Stimulated activated CD8-positive, alpha-beta memory T cell treated with anti-CD3 and anti-CD28 coated beads, Interleukin-12 subunit alpha, Interleukin-12 subunit beta, amount 100 ng/mL, for 24 hours (primary cell): ENCODE results near the gene ADGRG6.
"Not testable (repeated sequence)": the region's sequence is repeated elsewhere in the genome, so short reads cannot be mapped to it uniquely, and the experiment has no call there.

Experiments used
- DNase-seq: peaks from one replicate; pipeline ENCODE4 v3.0.0-alpha.2; 2020; ENCODE audit errors: extremely low read depth

ADGRG6 gene

DNA sequence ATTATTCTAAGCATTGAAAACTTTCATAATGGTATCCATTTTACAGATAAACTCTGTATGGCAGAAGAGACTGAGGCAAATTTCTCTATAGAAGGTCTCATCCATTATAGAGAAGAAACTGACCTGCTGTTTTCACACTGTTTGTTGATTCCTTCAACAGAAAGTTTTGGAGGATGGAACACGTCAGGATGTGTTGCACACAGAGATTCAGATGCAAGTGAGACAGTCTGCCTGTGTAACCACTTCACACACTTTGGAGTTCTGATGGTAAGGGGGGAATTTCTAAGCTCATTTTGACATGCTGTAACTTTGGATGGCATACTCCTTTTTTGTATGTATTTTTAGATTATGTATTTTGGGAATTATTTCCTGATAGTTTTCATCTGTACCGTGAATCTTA lies 109.3 kb downstream of the ADGRG6 start:
- DNase-seq = no peak

- DNase-seq = no peak
Observed at GRCh38 chr6:142412241-142412640, 110.4 kb downstream of the ADGRG6 start.

DNA sequence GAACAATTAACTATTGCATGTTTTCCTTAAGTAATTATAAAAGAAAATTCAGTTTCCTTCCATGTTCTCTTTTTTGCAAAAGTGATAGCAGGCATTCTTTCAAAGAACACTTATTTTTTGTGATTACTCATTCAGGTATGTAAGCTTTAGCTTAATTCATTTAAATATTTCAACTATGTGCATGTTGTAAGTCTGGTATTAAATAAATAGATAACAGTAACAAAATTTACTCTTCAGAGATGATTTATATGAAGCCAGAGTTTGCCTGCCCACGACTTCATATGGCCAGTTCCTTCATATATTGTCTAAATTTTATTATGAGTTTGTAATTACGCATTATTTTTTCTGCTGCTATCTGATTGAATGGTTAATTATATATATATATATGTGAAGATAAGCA lies 110.9 kb downstream of the ADGRG6 start:
- DNase-seq = no peak

DNA sequence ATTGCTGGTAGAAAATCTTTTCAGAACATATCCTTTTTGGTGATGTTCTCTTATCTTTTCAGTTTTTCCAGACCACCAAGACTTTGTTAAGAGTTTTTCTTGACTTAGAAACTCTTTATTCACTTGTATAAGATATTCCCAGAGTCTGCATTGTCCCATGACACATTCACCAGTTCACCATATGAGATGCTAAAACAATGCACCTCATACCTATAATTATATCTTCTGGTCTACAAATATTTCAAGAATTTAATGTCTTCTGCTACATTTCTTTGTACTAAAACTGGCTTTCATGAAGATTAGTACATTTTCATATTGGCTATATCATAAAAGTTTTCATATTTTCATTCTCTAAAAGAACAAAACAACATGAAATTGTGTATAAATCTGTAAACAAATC lies 111.3 kb downstream of the ADGRG6 start:
- DNase-seq = no peak

DNA sequence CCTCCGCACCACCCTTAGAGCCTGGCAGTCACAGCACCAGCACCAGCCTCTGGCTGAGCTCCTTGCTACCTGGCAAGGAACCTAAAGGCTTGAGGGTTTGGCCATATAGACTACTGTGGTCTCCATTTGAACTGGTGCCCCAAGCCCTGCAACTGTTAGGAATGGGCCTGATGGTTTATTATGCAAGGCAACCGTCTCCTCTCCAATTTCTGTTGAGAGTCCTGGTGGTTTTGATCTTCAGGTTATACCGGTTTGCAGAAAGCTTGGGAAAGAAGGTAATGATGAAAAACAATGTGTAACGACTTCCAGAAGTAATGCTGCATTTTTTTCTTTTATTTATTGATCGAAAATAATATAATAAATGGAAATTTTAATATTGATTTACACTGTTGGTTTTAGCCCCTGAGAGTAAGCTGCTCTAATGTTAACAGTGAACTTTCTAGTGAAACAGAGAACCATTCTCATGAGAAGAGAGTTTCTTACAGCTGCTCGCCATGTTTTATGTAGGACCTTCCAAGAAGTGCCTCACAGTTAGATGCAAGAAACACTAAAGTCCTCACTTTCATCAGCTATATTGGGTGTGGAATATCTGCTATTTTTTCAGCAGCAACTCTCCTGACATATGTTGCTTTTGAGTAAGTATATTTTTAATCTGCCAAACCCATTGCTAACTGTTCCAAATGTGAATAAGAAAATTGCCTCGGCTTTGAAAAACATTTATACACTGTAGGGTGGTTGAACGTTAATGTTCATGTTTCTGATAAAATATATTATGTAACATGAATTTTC lies 112.8 kb downstream of the ADGRG6 start:
- DNase-seq = no peak

GRCh38 chr6:142416179-142416578 lies 114.4 kb downstream of the ADGRG6 start:
- no peak for DNase-seq

DNA sequence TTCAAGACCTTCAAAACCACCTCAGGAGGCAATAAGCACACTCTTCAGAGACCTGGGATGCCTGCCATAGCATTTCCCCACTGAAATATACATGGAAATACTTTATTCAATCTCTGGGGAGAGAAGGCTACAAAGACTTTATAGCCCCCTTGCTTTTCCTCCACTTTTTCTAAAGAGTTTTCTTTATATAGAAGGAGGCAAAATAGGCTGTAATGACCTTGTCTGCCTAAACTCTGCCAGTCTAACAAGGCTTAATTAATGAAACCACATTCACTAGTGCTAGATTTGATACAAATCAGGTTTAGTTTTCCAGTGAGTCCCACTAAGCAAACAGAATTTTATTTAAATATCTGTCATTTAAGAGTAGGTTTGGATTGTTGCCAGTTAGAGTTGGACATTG lies 114.9 kb downstream of the ADGRG6 start:
- no peak for DNase-seq

GRCh38 chr6:142417331-142417750 lies 115.5 kb downstream of the ADGRG6 start:
- DNase-seq = no peak

DNA sequence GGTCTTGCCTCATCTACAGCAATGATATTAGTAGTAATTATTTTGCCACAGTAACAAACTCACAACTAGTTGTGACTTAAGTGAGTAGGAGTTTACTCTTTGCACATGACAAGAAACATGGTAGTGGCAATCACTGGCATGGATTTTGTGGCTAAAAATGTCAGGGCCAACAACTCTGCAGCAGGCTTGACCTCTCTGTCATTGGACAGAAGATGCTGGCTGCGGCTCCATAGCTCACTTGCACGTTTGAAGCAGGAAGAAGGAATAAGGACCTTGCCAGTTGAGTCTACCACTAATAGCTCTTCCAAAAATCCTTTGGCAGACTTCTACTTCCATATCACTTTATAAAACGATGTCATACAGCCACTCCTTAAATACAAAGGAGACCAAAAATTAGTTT lies 117.3 kb downstream of the ADGRG6 start:
- DNase-seq = no peak

DNA sequence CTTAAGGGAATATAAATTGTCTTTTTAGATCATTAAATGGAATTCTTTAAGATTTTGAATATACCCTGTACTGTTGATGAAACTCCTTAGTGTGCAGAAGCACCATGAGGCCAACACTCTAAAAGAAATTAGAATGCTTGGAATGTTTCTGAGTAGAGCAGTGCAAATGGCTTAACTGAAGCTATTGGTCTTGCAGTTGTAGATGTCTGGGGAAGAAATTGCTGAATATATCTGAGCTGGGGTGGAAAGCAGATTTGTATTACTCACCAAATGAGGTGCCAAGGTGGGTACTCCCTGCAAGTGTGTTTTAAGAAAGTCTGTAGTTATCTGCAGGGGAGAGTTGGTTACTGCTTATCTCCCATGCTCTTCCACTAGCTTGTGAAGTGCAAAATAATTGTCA lies 119.0 kb downstream of the ADGRG6 start:
- DNase-seq = no peak

DNA sequence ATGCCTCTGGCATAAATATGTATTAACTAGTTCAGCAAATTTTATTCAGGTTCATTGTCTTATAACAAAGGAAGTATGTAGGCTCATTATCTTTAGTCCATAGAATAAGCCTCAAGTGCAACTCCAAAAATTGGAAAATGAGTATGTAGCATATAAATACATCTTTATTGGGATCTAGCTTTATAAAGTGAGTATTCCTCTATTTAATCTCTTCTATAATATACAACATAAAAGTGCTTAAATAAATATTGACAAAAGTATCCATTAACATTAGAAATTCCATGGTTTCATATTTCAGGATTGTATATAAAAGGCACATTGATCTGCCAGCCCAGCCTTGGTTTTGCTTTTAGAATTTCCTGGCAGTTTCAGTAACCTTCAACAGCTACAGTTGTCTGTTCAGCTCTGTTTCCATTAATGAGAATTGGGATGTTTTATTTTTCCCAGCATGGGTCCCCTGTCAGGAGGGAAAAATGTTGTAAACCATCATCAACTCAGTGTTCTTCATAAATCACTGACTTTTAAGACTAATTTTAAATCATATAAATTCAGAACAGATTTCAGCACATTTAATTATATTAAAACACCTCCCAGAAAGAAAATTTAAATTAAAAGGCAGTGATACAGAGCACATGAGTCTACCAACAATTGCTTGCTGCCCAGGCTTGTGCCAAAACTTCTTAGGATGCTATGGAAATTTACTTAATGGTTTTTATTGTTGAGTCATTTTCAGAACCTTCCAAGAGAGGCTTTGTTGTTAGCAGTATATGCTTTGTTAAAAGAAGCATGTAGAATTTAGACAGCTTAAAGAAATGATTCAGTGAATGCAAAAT lies 119.7 kb downstream of the ADGRG6 start:
- no peak for DNase-seq

- DNase-seq = not testable (repeated sequence)
Observed at GRCh38 chr6:142426444-142427132, 124.8 kb downstream of the ADGRG6 start.

DNA sequence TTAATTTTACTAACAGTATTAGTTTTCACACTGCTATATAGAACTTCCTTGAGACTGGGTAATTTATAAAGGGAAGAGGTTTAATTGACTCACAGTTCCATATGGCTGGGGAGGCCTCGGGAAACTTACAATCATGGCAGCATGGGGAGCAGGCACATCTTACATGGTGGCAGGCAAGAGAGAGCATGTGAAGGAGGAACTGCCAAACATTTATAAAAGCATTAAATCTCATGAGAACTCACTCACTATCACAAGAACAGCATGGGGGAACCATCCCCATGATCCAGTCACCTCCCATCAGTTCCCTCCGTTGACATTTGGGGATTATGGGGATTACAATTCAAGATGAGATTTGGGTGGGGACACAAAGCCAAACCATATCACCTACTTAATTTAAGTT lies 126.7 kb downstream of the ADGRG6 start:
- DNase-seq = not testable (repeated sequence)

GRCh38 chr6:142429195-142429594 lies 127.4 kb downstream of the ADGRG6 start:
- no peak for DNase-seq

DNA sequence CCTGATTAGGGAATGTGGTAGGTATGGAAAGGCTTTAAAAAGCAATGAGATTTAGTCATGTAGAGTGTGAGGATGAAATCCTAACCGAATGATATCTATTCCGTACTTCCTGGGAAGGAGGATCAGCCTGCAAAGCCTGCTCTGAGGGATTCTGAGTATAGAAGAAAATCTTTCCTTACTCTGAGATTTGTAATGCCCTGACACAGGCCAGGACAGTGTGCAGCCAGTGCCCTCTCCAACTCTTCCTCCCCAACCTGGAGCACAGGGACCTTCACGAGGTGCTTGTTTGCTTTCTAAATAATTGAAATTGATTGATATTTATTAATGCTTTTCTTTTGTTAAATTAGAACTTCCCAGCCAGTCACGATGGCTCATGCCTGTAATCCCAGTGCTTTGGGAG lies 131.6 kb downstream of the ADGRG6 start:
- no peak for DNase-seq

- no peak for DNase-seq
Observed at GRCh38 chr6:142438898-142439297, 137.1 kb downstream of the ADGRG6 start.

GRCh38 chr6:142440600-142441293 lies 138.9 kb downstream of the ADGRG6 start:
- no peak for DNase-seq

- no peak for DNase-seq
Observed at GRCh38 chr6:142441716-142442115, 139.9 kb downstream of the ADGRG6 start.

DNA sequence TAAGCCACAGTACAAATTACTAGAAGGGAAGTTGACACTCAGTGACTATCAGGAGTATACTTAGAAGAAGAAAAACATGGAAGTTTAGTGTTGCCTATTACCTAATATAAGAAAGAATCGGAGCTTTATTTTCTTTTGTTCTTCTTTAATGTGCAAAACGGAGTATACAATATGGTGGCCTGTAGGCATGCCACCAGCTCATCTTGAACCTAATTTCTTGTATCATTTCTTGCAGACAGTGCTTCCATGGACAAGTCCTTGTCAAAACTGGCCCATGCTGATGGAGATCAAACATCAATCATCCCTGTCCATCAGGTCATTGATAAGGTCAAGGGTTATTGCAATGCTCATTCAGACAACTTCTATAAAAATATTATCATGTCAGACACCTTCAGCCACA lies 141.3 kb downstream of the ADGRG6 start:
- DNase-seq = no peak

GRCh38 chr6:142443532-142443931 lies 141.7 kb downstream of the ADGRG6 start:
- no peak for DNase-seq

DNA sequence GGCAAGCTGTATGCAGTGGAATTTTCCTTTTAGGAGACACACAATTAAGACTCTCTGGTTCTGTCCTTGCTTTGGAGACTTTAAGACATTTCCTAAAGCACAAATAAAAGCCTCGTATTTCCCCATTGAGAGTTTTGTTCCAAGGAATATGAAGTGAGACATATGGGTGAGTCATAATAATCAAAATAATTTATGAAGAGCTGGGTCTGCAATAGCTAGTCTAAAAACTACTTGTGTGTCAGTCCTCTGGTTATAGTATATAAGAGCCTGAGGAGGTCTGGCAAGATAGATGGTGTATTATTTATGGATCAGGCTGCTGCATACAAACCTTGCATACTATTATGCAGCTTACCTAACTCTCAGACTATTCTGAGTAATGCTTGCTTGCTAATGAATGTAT lies 142.6 kb downstream of the ADGRG6 start:
- DNase-seq = no peak

DNA sequence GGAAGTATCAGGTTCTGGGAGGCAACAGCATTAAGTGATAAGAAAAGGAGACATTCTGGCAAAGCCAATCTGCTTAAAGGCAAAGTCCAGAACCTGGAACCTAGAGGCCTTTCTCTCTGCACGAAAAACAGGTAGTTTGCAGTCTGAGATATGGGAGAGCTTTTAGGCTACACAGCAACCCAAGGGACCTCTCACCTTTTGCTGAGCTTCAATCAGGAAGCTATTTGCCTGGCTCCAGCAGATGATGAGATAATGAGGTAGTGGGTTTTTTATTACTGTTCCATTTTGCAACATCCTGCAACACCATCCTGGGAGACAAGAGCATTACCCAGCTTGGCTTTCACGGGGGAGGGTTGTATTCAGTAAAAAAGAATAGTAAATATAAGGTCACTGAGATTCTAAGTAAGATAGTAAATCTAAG lies 143.1 kb downstream of the ADGRG6 start:
- no peak for DNase-seq
